HL-60 (cell line): ENCODE measurements around the gene ZP1.

Source experiments
- TF ChIP-seq, protein P1 (sequence below): IDR thresholded peaks from 2 replicates; pipeline ENCODE4 v1.6.1; 2012; ENCODE audit warnings: low read depth; ENCODE audit not compliant: insufficient replicate concordance
- TF ChIP-seq, protein P2 (sequence below): IDR thresholded peaks from one replicate; pipeline ENCODE4 v1.5.1; 2011; ENCODE audit warnings: low read length, control low read depth, inconsistent platforms; ENCODE audit not compliant: insufficient read depth

DNA sequence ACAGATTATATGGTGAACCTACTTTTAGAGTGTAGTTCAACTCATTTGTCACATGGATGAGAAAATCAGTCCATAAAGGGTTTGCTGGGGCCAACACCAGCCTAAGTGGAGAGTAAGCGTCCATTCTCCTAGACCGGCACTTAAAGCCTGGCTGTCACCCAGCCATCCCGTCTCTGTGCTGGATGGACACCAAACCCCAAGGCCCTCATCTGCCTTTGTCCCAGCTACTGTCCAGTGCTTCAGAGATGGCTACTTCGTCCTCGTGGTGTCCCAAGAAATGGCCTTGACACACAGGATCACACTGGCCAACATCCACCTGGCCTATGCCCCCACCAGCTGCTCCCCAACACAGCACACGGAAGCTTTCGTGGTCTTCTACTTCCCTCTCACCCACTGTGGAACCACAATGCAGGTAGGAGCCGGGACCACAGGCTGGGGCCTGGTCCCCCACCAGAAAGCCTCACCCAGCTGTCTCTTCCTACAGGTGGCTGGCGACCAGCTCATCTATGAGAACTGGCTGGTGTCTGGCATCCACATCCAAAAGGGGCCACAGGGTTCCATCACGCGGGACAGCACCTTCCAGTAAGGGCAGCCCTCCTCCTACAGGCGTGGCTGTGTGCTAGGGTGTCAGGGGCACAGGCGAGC lies 3.5 kb downstream of the ZP1 start:
- TF ChIP-seq, protein P1, sequence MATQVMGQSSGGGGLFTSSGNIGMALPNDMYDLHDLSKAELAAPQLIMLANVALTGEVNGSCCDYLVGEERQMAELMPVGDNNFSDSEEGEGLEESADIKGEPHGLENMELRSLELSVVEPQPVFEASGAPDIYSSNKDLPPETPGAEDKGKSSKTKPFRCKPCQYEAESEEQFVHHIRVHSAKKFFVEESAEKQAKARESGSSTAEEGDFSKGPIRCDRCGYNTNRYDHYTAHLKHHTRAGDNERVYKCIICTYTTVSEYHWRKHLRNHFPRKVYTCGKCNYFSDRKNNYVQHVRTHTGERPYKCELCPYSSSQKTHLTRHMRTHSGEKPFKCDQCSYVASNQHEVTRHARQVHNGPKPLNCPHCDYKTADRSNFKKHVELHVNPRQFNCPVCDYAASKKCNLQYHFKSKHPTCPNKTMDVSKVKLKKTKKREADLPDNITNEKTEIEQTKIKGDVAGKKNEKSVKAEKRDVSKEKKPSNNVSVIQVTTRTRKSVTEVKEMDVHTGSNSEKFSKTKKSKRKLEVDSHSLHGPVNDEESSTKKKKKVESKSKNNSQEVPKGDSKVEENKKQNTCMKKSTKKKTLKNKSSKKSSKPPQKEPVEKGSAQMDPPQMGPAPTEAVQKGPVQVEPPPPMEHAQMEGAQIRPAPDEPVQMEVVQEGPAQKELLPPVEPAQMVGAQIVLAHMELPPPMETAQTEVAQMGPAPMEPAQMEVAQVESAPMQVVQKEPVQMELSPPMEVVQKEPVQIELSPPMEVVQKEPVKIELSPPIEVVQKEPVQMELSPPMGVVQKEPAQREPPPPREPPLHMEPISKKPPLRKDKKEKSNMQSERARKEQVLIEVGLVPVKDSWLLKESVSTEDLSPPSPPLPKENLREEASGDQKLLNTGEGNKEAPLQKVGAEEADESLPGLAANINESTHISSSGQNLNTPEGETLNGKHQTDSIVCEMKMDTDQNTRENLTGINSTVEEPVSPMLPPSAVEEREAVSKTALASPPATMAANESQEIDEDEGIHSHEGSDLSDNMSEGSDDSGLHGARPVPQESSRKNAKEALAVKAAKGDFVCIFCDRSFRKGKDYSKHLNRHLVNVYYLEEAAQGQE, result no peak
- TF ChIP-seq, protein P2, sequence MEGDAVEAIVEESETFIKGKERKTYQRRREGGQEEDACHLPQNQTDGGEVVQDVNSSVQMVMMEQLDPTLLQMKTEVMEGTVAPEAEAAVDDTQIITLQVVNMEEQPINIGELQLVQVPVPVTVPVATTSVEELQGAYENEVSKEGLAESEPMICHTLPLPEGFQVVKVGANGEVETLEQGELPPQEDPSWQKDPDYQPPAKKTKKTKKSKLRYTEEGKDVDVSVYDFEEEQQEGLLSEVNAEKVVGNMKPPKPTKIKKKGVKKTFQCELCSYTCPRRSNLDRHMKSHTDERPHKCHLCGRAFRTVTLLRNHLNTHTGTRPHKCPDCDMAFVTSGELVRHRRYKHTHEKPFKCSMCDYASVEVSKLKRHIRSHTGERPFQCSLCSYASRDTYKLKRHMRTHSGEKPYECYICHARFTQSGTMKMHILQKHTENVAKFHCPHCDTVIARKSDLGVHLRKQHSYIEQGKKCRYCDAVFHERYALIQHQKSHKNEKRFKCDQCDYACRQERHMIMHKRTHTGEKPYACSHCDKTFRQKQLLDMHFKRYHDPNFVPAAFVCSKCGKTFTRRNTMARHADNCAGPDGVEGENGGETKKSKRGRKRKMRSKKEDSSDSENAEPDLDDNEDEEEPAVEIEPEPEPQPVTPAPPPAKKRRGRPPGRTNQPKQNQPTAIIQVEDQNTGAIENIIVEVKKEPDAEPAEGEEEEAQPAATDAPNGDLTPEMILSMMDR, result no peak
